ENCODE data around the gene IL36G.

Gene IL36G

GRCh38 chr2:113024764-113025163 is 47.0 kb downstream of the IL36G start:
- no peak for FAIRE-seq

DNA sequence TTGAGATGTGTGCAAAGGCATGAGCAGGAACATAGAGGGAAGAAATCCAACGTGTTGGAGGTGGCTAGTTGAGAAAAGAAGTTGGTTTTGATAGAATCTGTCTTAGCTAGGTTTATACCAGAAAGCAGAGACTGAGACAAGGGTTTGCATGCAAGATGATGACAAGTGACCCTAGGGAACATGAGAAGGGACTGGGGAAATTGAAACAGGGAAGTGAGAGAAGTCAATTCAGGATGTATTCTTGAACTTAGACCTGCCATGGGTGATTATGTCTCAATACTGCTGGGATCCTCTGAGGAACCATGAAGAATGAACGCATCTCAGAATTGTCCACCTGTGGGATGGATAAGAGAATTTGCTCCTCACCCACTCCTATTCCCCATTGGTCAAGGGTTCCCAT is 47.9 kb downstream of the IL36G start:
- FAIRE-seq: no peak

DNA sequence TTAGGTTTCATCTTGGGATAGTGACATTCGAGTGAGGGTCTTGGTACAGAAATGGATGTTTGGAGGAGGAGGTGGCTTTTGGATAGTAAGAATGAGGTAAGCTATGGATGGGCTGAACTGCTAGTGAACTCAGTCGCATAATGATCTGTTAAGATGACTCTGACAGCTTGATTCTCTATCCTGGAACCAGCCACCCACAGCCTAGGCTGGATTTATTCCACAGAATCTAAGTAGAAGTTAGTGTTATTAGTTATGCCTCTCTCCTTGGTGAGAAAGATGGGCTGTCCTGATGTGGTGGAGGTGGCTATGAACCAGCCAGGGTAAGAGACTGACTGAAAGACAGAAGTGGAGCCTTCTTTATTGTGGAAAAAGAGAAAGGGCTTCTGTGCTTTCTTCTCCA is 49.9 kb downstream of the IL36G start:
- FAIRE-seq: no peak

DNA sequence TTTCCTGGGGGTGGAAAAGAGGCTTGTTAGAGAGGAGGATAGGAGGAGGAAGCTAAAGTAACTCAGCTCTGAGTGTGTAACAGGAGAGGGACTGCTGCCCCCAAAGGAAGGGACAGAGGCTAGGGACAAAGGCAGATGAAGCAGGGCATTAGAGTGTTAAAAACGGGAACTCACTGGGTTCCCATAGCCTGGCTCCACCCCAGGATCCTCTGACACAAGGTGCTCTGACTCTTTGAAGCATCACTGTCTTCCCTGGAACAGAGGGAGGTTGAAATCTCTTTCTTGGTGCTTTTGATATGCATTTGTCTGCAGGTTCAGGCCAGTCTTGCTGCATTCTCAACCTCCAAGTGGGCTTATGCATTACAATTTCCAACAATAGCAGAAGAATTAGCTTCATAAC is 50.3 kb downstream of the IL36G start:
- FAIRE-seq: no peak

- FAIRE-seq: no peak
These were observed 54.9 kb downstream of the IL36G start for GRCh38 chr2:113032737-113033136.

DNA sequence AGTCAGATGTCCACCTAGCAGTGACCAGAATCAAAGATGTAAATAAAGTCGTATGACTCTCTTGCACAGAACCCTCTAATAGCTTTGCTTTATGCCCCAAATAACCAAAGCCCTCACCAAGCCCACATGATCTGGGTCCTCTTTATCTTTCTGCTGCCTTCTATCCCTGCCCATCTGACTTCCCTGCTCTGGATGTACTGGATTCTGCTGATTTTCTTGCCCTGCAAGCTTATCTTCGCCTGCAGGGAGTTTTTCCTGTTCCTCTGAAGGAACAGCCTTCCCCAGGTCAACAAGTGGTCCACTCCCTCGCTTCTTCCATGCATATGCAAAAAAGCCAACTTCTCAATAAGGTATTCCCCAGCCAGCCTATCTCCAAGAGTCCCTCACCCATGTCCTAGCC is 56.2 kb downstream of the IL36G start:
- no peak for FAIRE-seq
